GM23248 (cell line): Measurements from ENCODE around the gene BPIFB2.

ENCODE experiments used
- EZH2 ChIP-seq: fragments of 200-600 bp; sonication (generic); IDR thresholded peaks from 2 replicates; pipeline ENCODE4 v1.6.1; 2018; ENCODE audit warnings: antibody characterized with exemption, mild to moderate bottlenecking; ENCODE audit not compliant: insufficient read depth, poor library complexity, severe bottlenecking
- EZH2phosphoT487 ChIP-seq: fragments of 200-600 bp; sonication (generic); IDR thresholded peaks from 2 replicates; pipeline ENCODE4 v1.6.1; 2018; ENCODE audit warnings: antibody characterized with exemption, moderate library complexity, mild to moderate bottlenecking, low read depth; ENCODE audit not compliant: insufficient read depth

DNA sequence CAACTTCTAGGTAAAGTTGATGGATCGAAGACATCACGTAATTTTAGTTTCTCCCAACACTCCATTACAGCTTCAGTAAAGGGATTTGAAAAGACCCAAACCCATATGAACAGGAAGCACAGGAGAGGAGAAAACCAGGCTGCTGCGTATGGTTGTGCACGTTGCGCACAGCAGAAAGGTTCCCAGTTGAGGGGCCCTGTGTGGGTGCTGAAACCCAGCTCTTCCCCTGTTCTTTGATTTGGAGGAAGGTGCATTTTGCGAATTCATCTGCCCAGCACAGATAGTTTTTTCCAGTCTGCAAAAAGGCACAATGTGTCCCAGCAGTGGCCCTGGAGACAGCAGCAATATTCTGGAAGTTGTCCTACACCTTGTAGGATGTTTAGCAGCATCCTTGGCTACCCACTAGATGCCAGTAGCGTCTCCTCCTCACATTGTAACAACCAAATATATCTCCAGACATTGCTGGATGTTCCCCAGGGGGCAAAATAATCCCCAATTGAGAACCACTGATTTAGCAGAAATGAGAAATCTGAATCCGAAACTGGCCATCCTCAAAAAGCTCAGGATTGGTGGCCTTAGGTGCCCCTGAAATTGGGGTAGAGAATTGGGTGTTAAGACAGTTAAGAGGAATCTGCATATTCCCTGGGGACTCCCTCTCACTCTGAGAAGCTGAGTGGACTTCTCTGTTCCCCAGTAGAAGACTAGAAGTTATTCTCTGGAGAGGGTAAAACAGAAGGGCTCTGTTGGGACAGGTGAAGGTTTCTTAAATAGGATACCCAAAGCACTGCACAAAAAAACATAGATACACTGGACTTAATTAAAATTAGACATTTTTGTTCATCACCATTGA is 15.5 kb upstream of the BPIFB2 start:
- TF ChIP-seq EZH2phosphoT487 (no peak), EZH2 (no peak)
